Activated CD8-positive, alpha-beta memory T cell treated with anti-CD3 and anti-CD28 coated beads, Interleukin-2, amount 50 U/mL, for 48 hours (primary cell): Measurements from ENCODE around the gene KLHL11.

Source experiments
- DNase-seq: peaks from one replicate; pipeline ENCODE4 v3.0.0-alpha.2; 2020

KLHL11 gene

GRCh38 chr17:41864836-41865595, at the start of gene KLHL11:
Gene KLHL11, minus strand, starts transcription at chr17:41865423. Its CDS starts 53 bp downstream, at chr17:41865370.
- DNase-seq, result peak; percentile 91

DNA sequence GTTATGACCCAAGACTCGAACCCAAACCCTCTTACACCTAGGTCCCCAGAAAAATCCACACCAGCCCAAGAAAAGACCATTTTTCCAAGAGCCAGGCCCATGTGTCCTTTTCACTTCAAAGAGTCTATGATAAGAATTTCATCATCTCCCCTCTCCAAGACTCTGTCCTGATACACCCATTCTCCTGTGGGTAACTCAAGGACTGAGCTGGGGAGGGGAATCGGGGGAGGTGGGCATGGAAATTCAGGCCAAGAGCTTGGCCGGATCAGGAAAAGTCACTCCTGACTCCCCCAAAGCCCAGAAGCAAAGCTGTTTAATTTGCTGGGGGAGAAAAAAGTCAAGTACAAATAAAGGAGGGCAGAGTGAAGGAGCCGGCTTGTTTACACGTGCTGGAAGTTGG, 49.8 kb upstream of the KLHL11 start:
- no peak for DNase-seq

DNA sequence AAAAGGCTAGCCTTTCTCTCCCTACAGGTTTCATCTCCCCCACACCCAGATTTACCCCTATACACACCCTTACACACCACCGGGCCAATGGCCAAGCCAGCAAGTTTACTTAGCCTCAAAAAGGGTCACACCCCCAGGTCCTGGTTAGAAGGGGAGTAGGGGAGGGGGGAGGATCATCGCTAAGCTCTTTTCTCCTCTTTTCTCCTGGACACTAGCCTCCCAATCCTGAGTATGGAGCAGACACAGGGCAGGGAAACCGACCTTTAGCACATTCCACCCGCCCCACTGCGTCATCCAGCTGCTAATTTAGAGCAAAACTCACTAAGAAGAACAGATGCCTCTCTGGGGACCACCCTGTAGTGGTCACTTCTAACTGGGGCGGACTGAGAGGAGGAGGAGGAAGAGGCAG, 49.1 kb upstream of the KLHL11 start:
- no peak for DNase-seq

- DNase-seq, result no peak
These were observed 48.6 kb upstream of the KLHL11 start for GRCh38 chr17:41913798-41914197.

- DNase-seq, result no peak
These were observed 47.7 kb upstream of the KLHL11 start for GRCh38 chr17:41912925-41913324.

DNA sequence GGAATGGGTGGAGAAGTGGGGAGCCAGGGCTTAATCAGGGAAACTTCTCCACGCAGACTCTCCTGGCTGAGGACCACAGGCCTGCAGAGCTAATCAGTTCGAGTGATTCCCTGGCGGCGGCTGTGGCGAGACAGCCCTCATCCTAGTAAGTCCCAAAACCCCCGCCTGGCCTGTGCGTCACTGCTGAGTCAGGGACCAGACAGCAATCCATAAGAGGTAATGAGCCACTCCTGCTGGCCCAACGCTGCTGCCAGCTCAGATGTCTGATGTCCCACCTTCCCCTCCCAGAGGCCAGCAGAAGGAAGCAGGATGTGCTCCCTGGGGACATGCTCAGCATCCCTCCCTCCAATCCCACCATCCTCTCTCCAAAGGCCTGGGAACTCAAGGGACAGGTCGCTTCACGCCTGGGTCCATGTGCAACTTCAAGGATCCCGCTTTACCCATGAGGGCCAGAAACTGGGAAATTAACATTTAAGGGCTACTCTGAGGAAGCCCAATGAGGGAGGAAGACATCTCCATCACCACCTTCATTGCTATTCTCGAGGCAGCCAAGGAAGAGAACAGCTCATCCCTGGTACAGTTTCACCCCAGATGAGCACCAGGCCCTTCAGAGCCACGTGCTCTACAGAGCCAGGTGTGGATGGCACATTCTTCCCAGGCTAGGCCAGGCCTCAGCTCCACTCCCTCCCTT, 45.6 kb upstream of the KLHL11 start:
- DNase-seq, result no peak

DNA sequence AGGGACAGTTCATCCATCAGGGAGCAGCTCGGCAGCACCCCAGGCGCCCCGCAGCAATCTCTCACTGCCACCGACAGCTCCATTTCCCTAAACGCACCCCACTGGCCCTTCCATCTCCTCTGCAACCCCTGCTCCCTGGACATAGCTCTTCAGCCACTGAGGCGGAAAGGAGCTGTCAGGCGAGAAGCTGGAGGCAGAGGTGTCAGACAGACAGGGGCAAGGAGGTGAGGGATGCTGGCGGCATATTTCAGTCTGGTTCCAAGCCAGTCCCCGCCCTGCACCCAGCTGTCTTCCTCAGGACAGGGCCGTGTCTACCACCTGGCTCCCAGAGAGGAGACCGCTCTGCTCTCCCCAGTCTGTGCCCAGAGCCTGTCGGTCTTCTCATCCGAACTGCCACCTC, 43.9 kb upstream of the KLHL11 start:
- DNase-seq, result no peak

DNA sequence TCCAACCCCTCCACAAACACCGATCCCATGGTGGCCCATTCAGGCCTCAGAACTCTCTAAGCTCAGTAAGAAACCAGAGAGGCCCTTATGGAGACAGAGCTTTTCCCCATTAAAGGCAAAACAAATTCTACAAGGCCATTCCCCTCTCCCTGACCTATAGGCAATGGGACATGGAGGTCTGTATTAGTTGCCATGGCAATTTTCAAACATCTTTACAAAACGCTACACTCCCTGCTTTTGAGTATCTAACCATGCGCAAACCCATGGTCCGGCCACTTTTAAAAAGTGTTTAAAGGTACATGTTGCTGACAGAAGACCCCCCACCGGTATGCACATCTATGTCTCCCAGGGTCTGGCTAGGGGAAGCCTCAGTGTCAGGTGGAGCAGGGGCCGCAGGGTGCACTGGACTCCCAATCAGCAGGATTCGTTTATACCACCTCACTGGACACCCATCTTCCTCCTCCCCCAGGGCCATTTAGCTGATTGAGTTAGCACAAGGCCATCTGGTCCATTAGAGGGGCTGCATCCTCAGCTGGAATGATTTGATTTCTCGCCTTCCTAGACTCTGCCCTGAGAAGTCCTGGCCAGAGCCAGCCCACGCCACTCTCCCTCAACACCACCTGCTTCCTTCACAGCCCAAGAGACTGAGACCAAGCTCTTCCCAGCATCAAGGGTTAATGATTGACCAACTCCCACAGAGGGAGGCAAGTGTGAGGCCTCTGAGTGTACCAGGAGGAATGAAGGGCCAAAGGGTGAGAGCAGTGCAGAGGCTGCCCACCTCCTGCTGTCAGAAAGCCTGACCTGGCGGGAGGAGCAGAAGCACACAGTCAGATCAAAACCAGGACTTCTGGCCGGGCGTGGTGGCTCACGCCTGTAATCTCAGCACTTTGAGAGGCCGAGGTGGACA, 42.7 kb upstream of the KLHL11 start:
- no peak for DNase-seq

DNA sequence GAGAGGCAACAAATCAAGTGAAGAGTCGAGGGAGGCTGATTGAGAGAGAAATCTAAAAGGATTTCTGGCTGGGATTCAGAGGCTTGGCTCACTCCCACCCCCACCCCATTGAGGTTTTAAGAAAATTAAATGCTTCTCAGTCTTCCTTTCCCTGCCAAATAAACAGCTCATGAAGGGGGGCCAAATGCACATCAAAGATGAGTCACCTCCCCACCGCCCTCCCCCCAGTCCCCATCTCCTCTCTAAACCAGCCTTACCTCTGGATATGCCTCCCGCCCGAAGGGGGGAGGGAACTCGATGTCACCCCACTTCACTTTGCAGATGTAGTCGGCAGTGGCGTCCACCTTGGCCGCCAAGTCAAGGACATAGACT, 41.9 kb upstream of the KLHL11 start:
- no peak for DNase-seq

DNA sequence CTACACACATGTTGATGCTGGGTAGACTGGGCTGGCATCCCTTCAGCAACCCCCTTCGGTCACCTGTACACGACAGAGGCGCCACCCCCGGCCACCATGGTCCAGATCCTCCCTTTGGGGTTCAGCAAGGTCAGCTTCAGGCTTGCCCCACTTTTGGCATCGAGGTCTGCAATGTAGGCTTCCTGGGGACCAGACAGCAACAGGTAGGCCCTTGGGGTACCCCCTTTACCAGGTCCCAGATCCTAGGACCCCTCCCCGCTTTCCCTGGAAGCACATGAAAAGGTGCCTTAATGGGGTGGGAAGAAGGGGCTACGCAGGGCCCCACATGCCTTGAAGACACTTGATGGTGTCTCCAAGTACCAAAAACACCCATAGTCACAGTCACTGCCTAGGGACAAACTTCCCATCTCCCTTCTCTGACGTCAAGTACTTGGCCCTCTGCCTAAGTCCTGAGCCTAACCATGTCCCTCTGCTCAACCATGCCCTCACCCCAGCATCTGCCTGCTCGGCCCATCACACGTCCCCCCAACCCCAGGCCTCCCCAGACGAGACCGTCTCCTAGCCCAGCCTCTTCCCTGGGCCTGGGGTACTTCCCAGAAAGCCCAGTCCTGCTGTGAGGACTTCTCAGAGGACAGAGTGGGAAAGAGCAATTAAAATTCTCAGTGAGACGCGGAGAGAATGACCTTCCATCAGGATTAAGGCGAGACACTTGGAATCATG, 41.4 kb upstream of the KLHL11 start:
- no peak for DNase-seq

DNA sequence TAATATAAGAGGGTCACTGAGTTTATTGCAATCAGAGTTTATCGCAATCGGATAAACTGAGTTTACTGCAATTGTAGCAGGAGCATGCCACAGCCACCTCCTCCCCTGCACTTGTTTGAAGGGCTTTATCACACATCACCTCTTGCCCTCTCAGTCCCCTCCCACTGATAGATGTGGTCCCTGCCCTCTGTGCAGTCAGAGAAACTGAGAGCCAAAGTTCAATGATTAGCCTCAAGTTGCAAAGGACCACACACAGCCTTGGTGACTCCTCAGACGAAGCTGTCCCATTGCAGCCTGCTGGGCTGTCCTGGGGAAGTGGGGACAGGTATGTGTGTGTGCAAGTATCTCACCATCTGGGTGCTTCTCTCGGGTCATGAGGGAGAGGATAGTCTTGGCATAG, 39.9 kb upstream of the KLHL11 start:
- no peak for DNase-seq

- no peak for DNase-seq
These were observed 39.1 kb upstream of the KLHL11 start for GRCh38 chr17:41904242-41904841.

DNA sequence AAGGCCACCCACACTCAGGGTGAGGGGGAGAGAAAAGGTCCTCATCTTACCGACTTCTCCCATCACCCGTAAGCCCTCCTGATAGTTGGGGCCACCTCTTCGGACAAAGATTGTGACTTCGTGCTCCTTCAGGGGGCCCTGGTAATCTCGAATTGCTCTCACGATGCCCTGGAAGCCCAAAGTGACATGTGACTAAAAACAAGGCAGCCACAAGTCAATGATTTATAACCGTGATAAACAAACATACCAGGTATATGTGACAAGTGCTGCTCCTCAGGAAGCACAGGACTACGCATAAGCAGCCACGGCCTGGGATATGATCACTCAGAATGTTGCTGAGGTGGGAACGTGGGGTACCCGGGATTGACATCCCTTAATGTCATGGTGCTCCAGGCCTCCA, 36.4 kb upstream of the KLHL11 start:
- DNase-seq, result no peak

DNA sequence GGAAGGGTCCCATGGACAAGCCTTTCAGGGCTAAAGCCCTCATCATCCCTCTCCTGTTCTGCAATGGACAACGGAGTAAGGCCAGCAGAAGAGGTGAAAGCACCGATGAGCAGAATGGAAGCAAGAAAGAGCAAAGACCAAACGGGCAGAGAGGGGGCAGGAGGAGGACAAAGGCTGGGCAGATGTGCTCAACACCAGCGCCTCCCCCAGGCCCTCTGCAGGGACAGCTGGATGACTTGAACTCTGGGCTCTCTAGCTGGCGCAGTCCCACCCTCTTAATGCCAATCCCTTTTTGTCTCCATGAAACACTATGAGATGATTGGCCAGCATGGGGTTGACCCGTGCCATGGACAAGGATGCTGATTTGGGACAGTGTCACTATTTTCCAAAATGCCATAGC, 31.5 kb upstream of the KLHL11 start:
- no peak for DNase-seq

- DNase-seq, result no peak
These were observed 30.4 kb upstream of the KLHL11 start for GRCh38 chr17:41895617-41896016.

- no peak for DNase-seq
These were observed 29.6 kb upstream of the KLHL11 start for GRCh38 chr17:41894791-41895331.

- DNase-seq, result no peak
These were observed 28.2 kb upstream of the KLHL11 start for GRCh38 chr17:41893384-41893783.

DNA sequence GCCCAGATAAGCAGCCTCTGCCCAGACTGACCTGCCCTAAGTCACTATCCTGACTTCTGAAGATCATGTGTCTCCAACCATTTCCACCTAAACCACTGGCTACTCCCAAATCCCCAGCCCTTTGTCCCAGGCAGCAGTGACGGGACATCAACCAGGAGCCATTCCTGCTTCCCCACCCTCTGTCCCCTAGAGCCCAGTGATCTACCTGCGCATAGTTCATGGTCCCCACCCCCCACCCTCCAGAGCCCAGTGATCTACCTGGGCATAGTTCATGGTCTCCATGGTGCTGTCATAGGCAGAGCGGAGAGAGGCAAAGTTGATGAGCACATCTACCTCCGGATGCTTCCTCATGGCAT, 26.8 kb upstream of the KLHL11 start:
- no peak for DNase-seq

- DNase-seq, result no peak
These were observed 26.2 kb upstream of the KLHL11 start for GRCh38 chr17:41891135-41892020.

DNA sequence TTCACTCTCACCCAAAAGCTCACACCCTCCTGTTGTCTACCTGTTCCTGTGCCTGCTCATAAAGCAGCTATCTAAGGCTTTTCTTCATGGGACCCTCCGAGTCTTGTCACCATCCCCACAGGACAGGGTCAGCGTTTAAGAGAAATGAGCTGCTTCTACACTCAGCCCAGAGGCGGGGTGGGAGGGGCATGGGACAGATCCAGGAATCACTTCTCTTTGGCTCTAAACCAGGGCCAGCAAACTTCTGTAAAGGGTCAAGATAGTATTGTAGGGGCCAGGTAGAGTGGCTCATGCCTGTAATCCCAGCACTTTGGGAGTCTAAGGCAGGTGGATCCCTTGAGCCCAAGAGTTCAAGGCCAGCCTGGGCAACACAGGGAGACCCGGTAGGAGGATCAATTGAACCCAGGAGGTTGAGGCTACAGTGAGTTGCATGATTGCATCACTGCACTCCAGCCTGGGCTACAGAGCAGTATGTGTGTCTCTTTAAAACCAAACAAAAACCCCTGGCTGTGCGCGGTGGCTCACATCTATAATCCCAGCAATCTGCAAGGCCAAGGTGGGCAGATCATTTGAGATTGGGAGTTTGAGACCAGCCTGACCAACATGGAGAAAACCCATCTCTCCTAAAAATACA, 23.2 kb upstream of the KLHL11 start:
- DNase-seq, result no peak

- DNase-seq, result no peak
These were observed 20.5 kb upstream of the KLHL11 start for GRCh38 chr17:41885733-41886132.
